GM19099 (cell line): ENCODE results near the gene MICAL3.

ENCODE experiments used
- POLR2A ChIP-seq: IDR thresholded peaks from 3 replicates; pipeline ENCODE4 v1.6.1; 2011; ENCODE audit warnings: low read depth; ENCODE audit not compliant: insufficient read length; ENCODE audit errors: extremely low read depth

MICAL3 gene

DNA sequence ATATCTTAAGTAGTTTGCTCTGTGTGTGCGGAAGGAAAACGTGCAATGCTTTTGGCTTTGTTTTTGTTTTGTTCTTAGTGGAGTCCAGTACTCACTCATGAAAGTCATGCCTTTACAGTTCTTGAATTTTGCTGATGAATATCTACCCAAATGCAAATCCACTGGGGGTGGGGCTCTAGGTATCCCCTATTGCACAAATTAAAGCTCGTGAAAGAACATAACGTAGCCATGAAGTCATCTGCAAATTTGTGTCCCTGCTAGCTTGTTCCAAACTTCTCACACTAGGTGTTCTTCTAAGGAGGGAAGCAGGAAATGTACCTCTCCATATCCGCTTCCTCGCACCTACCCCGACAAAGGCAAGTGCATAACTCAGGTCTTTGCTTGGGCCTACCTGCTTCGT, 118.9 kb downstream of the MICAL3 start:
- no peak for TF ChIP-seq POLR2A

- no peak for TF ChIP-seq POLR2A
Measured at GRCh38 chr22:17903564-17904295, 120.6 kb downstream of the MICAL3 start.

DNA sequence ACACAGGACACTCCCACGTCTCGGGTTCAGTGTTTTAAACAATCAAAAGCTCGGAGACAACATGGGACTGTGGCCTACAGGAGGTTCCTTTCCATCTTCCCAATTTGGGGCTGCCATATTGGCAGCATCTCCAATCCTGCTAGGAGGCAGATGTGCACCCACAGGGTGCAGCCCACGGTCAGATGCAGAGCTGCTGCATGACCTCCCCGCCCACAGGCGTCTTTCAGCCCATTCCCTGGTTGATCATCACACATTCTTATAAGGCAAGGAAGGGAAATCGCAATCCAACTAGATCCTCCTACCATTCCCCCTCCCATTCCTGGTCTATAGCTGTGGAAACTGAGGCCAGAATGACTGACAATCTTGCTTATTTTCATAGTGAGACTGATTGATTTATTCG, 121.4 kb downstream of the MICAL3 start:
- TF ChIP-seq POLR2A, result no peak

GRCh38 chr22:17898375-17898774, 126.0 kb downstream of the MICAL3 start:
- TF ChIP-seq POLR2A, result no peak

GRCh38 chr22:17897858-17898257, 126.5 kb downstream of the MICAL3 start:
- no peak for TF ChIP-seq POLR2A

DNA sequence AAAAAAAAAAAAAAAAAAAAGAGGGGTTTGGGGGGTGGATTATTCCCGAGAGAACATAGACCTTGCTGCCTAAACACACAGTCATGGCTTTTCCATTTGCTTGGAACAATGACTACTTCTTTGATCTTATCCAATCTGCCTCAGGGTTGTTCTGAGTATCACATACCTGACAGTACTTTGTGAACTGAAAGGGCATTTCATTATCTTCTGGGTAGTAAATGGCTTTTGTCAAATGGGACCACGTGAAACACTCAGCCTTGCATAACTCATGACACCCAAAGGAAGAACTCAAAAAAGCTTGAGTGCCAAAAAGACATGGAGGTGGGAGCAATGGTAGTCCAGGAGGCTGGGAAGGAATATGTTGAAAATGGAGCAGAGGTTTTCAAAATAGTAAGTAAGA, 126.9 kb downstream of the MICAL3 start:
- no peak for TF ChIP-seq POLR2A

- TF ChIP-seq POLR2A, result no peak
Measured at GRCh38 chr22:17896586-17896985, 127.8 kb downstream of the MICAL3 start.

DNA sequence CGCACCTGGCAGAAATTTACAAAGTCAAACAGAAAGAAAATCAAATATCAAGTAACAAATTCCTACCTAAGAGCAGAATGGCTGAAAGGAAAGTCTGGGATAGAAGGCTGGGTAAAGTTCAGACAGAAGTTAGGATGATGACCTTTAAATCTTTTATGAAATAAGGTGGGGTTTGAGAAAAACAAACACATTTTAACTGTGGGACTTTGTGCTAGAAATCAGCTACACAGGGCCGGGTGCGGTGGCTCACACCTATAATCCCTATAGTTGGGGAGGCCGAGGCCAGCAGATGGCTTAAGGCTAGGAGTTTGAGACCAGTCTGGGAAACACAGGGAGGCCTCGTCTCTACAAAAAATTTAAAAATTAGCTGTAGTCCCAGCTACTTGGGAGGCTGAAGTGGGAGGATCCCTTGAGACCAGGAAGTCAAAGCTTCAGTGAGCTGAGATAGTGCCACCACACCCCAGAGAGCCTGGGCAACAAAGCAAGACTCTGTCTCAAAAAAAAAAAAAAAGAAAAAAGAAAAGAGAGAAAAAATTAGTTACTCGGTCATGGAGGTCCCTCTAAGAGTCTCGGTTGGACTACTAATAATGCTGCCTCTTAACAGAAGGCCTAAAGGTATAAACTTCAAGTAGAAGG, 130.3 kb downstream of the MICAL3 start:
- TF ChIP-seq POLR2A, result no peak

- TF ChIP-seq POLR2A, result no peak
Measured at GRCh38 chr22:17892376-17892775, 132.0 kb downstream of the MICAL3 start.

DNA sequence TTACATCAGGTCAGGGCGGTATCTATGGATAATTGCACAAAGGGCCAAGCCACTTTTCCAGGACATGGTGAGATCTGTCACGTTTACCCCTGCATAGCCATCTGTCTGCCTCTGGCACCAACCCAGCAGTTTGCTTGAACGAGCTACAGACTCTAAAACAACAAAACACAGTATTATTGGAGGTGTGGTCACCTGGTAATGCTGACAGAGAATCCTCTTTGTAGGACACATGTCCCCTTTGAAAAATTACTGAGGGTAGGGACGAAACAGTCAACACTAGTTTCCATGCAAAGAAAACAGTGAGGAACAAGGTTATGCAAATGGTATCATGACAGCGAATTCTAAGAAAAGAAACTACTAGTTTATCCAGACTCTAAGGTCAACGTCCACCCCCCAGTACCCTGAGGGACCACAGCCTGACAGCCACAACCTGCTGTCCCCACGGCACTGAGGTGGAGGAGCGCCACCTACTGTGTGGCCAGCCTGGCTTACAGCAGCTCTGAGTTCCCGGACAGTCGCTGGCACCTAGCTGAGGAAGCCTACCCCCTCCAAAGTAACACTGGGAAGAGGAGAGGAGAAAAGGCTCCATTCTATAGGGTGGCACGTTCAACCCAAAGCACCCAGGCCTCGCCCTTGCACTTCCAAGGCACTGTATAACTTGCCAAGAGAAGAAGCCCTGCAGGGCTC, 132.7 kb downstream of the MICAL3 start:
- TF ChIP-seq POLR2A, result no peak

GRCh38 chr22:17890892-17891291, 133.5 kb downstream of the MICAL3 start:
- TF ChIP-seq POLR2A, result no peak

DNA sequence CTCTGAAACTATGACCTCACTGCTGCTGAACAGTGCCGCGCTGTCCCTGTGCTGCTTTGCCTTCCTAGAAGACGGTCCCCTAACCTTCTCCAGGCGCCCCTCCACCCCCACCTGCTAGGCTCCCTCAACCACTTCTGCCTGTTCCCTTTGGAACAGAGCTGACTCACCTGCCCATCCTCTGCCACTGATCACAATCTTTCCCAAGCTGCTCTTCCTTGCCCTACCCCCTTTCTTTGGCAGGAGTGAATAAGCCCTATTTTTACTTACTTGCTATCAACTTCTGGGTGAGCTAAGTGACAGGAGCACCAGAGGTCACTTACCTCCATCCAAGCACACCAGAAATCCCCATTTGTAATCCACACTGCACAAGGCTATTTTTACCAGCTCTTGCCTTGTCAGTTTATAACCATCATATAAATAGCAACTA, 134.1 kb downstream of the MICAL3 start:
- no peak for TF ChIP-seq POLR2A

GRCh38 chr22:17888855-17889254, 135.5 kb downstream of the MICAL3 start:
- no peak for TF ChIP-seq POLR2A

DNA sequence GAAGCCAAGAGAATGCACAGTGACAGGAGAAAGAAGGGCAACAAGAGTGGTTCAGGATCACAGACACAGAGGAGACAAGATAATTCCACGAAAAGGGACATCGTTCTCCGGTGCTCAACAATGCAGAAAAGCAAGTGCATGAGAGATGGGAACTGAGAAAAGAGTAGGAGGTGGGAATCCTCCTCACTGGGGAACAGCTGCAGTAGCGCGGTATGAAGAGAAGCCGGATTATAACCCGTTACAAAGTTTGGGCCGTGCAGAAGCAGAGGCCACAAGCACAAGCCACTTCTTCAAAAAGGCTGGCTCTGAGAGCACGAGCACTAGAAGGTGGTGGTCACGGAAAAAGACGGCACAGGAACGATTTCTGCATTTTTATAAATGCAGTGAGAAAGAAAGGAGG, 135.9 kb downstream of the MICAL3 start:
- no peak for TF ChIP-seq POLR2A

DNA sequence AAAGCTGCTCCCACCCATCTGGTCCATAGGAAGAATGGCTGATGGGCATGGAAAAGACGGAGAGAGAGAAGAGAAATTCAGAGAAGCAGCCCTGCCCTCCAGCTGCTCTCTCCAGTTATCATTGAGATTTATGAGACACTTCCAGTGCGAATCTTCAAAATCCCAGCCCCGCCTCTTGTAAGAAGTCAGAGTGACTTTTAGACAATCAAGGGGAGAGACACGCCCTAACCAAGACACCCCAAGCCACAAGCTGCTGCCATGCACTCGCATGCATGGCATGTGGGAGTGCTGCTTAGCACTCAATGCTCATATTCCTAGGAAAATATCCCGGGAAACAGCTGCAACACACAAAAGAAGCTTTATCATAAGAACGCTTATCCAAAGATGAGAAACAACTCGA, 139.5 kb downstream of the MICAL3 start:
- no peak for TF ChIP-seq POLR2A

DNA sequence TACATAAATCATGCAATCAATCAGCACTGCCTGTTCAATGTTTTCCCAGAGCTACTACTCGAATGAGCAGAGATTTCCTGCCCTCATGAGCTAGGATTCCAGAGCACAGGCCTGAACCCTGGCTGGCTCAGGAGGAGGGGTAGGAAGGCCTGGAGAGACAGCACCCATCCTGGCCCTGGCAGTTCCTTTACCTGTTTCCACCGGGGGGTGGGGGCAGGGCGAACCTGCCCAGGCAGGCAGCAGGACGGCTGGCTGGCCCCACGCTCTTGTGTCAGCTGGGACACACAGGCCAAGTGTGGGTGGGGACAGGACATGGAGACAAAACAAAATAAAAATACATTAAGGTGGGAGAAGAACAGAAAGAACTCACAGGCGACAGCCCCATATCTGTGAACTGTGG, 140.3 kb downstream of the MICAL3 start:
- TF ChIP-seq POLR2A, result no peak
